HepG2 (cell line): ENCODE data around the gene PDGFB. TPM values are rescaled to one million over a fixed set of nuclear protein-coding genes. Genes with fewer than 3 reads are reported as not detected.

Experiments used
- GABPB1 ChIP-seq: IDR thresholded peaks from 2 replicates; pipeline ENCODE4 v1.6.1; 2016; ENCODE audit warnings: mild to moderate bottlenecking, missing genetic modification reagents, moderate library complexity, missing compliant biosample characterization
- KLF13 ChIP-seq: sonication (generic); formaldehyde crosslinking; IDR thresholded peaks from 2 replicates; pipeline ENCODE4 v1.4.0; 2020; ENCODE audit warnings: mild to moderate bottlenecking, missing genetic modification reagents
- MATR3 ChIP-seq: sonication (generic); formaldehyde crosslinking; IDR thresholded peaks from 2 replicates; pipeline ENCODE4 v1.4.0; 2020; ENCODE audit warnings: missing genetic modification reagents
- TAF15 ChIP-seq: fragments of 200-400 bp; formaldehyde crosslinking; IDR thresholded peaks from one replicate; pipeline ENCODE4 v1.6.1; 2018; ENCODE audit warnings: mild to moderate bottlenecking, low read depth, low read length; ENCODE audit not compliant: poor library complexity, severe bottlenecking
- ZBTB8A ChIP-seq: sonication (generic); formaldehyde crosslinking; IDR thresholded peaks from 2 replicates; pipeline ENCODE4 v1.4.0; 2020; ENCODE audit warnings: mild to moderate bottlenecking, low read depth, missing genetic modification reagents, borderline replicate concordance
- ZFX ChIP-seq: sonication (generic); formaldehyde crosslinking; IDR thresholded peaks from 2 replicates; pipeline ENCODE4 v1.4.0; 2020; ENCODE audit warnings: mild to moderate bottlenecking, low read depth, missing genetic modification reagents, moderate library complexity
- ZKSCAN5 ChIP-seq: sonication (generic); formaldehyde crosslinking; IDR thresholded peaks from 2 replicates; pipeline ENCODE4 v1.5.1; 2020; ENCODE audit warnings: mild to moderate bottlenecking, missing genetic modification reagents
- ZNF136 ChIP-seq: sonication (generic); formaldehyde crosslinking; IDR thresholded peaks from 2 replicates; pipeline ENCODE4 v1.8.1; 2022; ENCODE audit warnings: low read depth, mild to moderate bottlenecking, moderate library complexity, missing genetic modification reagents
- ZNF382 ChIP-seq: sonication (generic); formaldehyde crosslinking; IDR thresholded peaks from 2 replicates; pipeline ENCODE4 v1.5.0; 2020; ENCODE audit warnings: missing genetic modification reagents, mild to moderate bottlenecking, borderline replicate concordance
- ZNF737 ChIP-seq: sonication (generic); formaldehyde crosslinking; IDR thresholded peaks from 2 replicates; pipeline ENCODE4 v1.5.0; 2020; ENCODE audit warnings: missing genetic modification reagents, mild to moderate bottlenecking, borderline replicate concordance
- ZSCAN29 ChIP-seq: sonication (generic); formaldehyde crosslinking; conservative IDR thresholded peaks from 2 replicates; pipeline ENCODE4 v1.4.0; 2020; ENCODE audit warnings: mild to moderate bottlenecking, missing genetic modification reagents
- polyA plus RNA-seq, 8 experiments: library from polyadenylated mRNA; depleted of rRNA in 3 of 8; stranded (reverse) in 7 of 8; unstranded in 1 of 8; fragments of >200 nt; fragmentation: Illumina TruSeq in 4 of 8; extraction: Trizol in 4 of 8; gene quantifications; 2 replicates each; pipeline versions ENCODE4 v1.2.1 to v1.2.3, GENCODE V29; 2011 to 2016; ENCODE audit warnings: low read depth in 4 of 8, missing spikeins in 1 of 8, mixed read lengths in 1 of 8; ENCODE audit not compliant: insufficient read depth in 1 of 8
- total RNA-seq, 5 experiments: library from RNA; depleted of rRNA; stranded (reverse); fragments of >200 nt; fragmentation: Illumina TruSeq; extraction: Trizol; gene quantifications; 2 replicates each; pipeline ENCODE4 v1.2.3, GENCODE V29; 2016; ENCODE audit warnings: low read depth in 1 of 5
- TF ChIP-seq, protein P1 (sequence below): sonication (generic); formaldehyde crosslinking; IDR thresholded peaks from 2 replicates; pipeline ENCODE4 v1.5.1; 2020; ENCODE audit warnings: missing genetic modification reagents, mild to moderate bottlenecking, borderline replicate concordance
- TF ChIP-seq, protein P2 (sequence below): sonication (generic); formaldehyde crosslinking; IDR thresholded peaks from 2 replicates; pipeline ENCODE4 v1.4.0; 2020; ENCODE audit warnings: missing genetic modification reagents, mild to moderate bottlenecking, borderline replicate concordance
- TF ChIP-seq, protein P3 (sequence below): sonication (generic); formaldehyde crosslinking; IDR thresholded peaks from 2 replicates; pipeline ENCODE4 v1.4.0; 2020; ENCODE audit warnings: mild to moderate bottlenecking, missing genetic modification reagents, borderline replicate concordance
- TF ChIP-seq, protein P4 (sequence below): sonication (generic); formaldehyde crosslinking; IDR thresholded peaks from 2 replicates; pipeline ENCODE4 v1.5.1; 2020; ENCODE audit warnings: mild to moderate bottlenecking, missing genetic modification reagents, moderate library complexity

PDGFB gene
- total and polyA plus RNA-seq, 2 of the 13 experiments (the other 11 are each of a cell fraction or from before 2014, with no cell fraction given): 1.4 to 10.1 TPM

DNA sequence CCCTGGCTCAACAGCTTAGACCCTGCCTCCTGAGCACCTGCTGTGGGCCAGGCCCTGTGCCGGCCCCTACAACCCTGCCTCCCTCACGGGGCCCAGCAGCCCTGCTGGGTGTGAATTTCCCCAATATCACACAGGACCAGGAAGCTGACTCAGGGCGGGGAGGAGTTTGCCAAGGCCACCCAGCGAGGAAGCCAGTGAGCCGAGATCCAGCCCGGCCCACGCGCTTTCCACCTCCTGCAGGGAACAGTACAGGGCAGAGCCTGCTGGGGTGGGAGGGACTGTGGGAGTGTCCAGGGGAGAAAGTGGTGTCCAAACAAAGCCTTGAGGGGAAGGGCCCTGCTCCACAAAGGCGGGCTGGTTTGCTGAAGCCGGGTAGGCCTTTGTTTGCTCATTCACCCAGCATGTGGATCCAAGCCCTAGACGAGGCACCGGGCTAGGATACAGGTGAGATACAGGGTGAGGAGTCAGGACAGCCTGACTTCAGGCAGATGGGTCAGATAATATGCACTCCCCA lies 47.8 kb upstream of the PDGFB start (continued):
- no peak for TF ChIP-seq ZBTB8A (CRISPR knock-in tag)
- TF ChIP-seq ZFX (CRISPR knock-in tag): peak; percentile 91
- no peak for TF ChIP-seq KLF13 (CRISPR knock-in tag)
- TF ChIP-seq, protein P1, sequence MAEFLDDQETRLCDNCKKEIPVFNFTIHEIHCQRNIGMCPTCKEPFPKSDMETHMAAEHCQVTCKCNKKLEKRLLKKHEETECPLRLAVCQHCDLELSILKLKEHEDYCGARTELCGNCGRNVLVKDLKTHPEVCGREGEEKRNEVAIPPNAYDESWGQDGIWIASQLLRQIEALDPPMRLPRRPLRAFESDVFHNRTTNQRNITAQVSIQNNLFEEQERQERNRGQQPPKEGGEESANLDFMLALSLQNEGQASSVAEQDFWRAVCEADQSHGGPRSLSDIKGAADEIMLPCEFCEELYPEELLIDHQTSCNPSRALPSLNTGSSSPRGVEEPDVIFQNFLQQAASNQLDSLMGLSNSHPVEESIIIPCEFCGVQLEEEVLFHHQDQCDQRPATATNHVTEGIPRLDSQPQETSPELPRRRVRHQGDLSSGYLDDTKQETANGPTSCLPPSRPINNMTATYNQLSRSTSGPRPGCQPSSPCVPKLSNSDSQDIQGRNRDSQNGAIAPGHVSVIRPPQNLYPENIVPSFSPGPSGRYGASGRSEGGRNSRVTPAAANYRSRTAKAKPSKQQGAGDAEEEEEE (CRISPR knock-in tag): no peak
- TF ChIP-seq ZNF737 (CRISPR knock-in tag): no peak
- no peak for TF ChIP-seq ZNF136 (CRISPR knock-in tag)
- TF ChIP-seq MATR3 (CRISPR knock-in tag): no peak
- TF ChIP-seq ZKSCAN5 (CRISPR knock-in tag): peak; percentile 46; the same call in 1 of the 2 replicates
- TF ChIP-seq ZSCAN29 (CRISPR knock-in tag): 0 out of 2 replicates have a peak, but pooled peaks have one; percentile 20
- TF ChIP-seq, protein P2, sequence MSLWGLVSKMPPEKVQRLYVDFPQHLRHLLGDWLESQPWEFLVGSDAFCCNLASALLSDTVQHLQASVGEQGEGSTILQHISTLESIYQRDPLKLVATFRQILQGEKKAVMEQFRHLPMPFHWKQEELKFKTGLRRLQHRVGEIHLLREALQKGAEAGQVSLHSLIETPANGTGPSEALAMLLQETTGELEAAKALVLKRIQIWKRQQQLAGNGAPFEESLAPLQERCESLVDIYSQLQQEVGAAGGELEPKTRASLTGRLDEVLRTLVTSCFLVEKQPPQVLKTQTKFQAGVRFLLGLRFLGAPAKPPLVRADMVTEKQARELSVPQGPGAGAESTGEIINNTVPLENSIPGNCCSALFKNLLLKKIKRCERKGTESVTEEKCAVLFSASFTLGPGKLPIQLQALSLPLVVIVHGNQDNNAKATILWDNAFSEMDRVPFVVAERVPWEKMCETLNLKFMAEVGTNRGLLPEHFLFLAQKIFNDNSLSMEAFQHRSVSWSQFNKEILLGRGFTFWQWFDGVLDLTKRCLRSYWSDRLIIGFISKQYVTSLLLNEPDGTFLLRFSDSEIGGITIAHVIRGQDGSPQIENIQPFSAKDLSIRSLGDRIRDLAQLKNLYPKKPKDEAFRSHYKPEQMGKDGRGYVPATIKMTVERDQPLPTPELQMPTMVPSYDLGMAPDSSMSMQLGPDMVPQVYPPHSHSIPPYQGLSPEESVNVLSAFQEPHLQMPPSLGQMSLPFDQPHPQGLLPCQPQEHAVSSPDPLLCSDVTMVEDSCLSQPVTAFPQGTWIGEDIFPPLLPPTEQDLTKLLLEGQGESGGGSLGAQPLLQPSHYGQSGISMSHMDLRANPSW (CRISPR knock-in tag): no peak
- no peak; the same call in 1 of the 2 replicates for TF ChIP-seq GABPB1 (CRISPR knock-in tag)
- TF ChIP-seq, protein P3, sequence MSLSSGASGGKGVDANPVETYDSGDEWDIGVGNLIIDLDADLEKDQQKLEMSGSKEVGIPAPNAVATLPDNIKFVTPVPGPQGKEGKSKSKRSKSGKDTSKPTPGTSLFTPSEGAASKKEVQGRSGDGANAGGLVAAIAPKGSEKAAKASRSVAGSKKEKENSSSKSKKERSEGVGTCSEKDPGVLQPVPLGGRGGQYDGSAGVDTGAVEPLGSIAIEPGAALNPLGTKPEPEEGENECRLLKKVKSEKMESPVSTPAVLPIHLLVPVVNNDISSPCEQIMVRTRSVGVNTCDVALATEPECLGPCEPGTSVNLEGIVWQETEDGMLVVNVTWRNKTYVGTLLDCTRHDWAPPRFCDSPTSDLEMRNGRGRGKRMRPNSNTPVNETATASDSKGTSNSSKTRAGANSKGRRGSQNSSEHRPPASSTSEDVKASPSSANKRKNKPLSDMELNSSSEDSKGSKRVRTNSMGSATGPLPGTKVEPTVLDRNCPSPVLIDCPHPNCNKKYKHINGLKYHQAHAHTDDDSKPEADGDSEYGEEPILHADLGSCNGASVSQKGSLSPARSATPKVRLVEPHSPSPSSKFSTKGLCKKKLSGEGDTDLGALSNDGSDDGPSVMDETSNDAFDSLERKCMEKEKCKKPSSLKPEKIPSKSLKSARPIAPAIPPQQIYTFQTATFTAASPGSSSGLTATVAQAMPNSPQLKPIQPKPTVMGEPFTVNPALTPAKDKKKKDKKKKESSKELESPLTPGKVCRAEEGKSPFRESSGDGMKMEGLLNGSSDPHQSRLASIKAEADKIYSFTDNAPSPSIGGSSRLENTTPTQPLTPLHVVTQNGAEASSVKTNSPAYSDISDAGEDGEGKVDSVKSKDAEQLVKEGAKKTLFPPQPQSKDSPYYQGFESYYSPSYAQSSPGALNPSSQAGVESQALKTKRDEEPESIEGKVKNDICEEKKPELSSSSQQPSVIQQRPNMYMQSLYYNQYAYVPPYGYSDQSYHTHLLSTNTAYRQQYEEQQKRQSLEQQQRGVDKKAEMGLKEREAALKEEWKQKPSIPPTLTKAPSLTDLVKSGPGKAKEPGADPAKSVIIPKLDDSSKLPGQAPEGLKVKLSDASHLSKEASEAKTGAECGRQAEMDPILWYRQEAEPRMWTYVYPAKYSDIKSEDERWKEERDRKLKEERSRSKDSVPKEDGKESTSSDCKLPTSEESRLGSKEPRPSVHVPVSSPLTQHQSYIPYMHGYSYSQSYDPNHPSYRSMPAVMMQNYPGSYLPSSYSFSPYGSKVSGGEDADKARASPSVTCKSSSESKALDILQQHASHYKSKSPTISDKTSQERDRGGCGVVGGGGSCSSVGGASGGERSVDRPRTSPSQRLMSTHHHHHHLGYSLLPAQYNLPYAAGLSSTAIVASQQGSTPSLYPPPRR (CRISPR knock-in tag): peak; percentile 41
- TF ChIP-seq ZNF382: no peak
- no peak for TF ChIP-seq TAF15
- TF ChIP-seq, protein P4, sequence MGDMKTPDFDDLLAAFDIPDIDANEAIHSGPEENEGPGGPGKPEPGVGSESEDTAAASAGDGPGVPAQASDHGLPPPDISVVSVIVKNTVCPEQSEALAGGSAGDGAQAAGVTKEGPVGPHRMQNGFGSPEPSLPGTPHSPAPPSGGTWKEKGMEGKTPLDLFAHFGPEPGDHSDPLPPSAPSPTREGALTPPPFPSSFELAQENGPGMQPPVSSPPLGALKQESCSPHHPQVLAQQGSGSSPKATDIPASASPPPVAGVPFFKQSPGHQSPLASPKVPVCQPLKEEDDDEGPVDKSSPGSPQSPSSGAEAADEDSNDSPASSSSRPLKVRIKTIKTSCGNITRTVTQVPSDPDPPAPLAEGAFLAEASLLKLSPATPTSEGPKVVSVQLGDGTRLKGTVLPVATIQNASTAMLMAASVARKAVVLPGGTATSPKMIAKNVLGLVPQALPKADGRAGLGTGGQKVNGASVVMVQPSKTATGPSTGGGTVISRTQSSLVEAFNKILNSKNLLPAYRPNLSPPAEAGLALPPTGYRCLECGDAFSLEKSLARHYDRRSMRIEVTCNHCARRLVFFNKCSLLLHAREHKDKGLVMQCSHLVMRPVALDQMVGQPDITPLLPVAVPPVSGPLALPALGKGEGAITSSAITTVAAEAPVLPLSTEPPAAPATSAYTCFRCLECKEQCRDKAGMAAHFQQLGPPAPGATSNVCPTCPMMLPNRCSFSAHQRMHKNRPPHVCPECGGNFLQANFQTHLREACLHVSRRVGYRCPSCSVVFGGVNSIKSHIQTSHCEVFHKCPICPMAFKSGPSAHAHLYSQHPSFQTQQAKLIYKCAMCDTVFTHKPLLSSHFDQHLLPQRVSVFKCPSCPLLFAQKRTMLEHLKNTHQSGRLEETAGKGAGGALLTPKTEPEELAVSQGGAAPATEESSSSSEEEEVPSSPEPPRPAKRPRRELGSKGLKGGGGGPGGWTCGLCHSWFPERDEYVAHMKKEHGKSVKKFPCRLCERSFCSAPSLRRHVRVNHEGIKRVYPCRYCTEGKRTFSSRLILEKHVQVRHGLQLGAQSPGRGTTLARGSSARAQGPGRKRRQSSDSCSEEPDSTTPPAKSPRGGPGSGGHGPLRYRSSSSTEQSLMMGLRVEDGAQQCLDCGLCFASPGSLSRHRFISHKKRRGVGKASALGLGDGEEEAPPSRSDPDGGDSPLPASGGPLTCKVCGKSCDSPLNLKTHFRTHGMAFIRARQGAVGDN (CRISPR knock-in tag): peak; percentile 96
